GM21786 (cell line): Measurements from ENCODE around the gene MAEA.

ENCODE experiments used
- ATAC-seq: cut with Tn5 transposase; IDR thresholded peaks from one replicate; pipeline ENCODE4 v1.9.1; 2021; ENCODE audit not compliant: unreplicated experiment

Gene MAEA

GRCh38 chr4:1376841-1377605 lies 87.3 kb downstream of the MAEA start:
- ATAC-seq: no peak

- ATAC-seq: no peak
Measured at GRCh38 chr4:1377606-1378261, 88.0 kb downstream of the MAEA start.

GRCh38 chr4:1378559-1379231 lies 89.0 kb downstream of the MAEA start:
- no peak for ATAC-seq

GRCh38 chr4:1379351-1379781 lies 89.7 kb downstream of the MAEA start:
- no peak for ATAC-seq

- ATAC-seq: no peak
Measured at GRCh38 chr4:1379801-1380331, 90.2 kb downstream of the MAEA start.

- ATAC-seq: no peak
Measured at GRCh38 chr4:1380368-1381151, 90.9 kb downstream of the MAEA start.

GRCh38 chr4:1381181-1381621 lies 91.5 kb downstream of the MAEA start:
- ATAC-seq: no peak

- no peak for ATAC-seq
Measured at GRCh38 chr4:1381944-1382541, 92.4 kb downstream of the MAEA start.

- no peak for ATAC-seq
Measured at GRCh38 chr4:1382776-1383727, 93.4 kb downstream of the MAEA start.

GRCh38 chr4:1383728-1384591 lies 94.3 kb downstream of the MAEA start:
- no peak for ATAC-seq

GRCh38 chr4:1384675-1385372 lies 95.1 kb downstream of the MAEA start:
- ATAC-seq: no peak

- ATAC-seq: no peak
Measured at GRCh38 chr4:1385373-1386340, 96.0 kb downstream of the MAEA start.
